GM12892 (cell line): Measurements from ENCODE around the gene MVP.
A peak's percentile ranks its signal among the peaks of the same experiment; 100 is the strongest.
"Not testable (repeated sequence)": the region's sequence is repeated elsewhere in the genome, so short reads cannot be mapped to it uniquely, and the experiment has no call there.

Source experiments
- DNase-seq: peaks from one replicate; pipeline ENCODE4 v3.0.0; 2011; ENCODE audit not compliant: insufficient read length
- FAIRE-seq: peaks from 2 replicates; lab custom pipeline; 2011; peaks lifted over from hg19 to GRCh38; lab: Jason Lieb, UNC
- POLR2A ChIP-seq: IDR thresholded peaks from 2 replicates; pipeline ENCODE4 v1.6.1; 2011; ENCODE audit warnings: low read depth, low read length, control low read depth
- POLR2AphosphoS5 ChIP-seq: IDR thresholded peaks from 2 replicates; pipeline ENCODE4 v1.6.1; 2011; ENCODE audit warnings: low read depth, low read length, control low read depth
- TAF1 ChIP-seq: IDR thresholded peaks from 2 replicates; pipeline ENCODE4 v1.6.1; 2011; ENCODE audit warnings: low read depth, mild to moderate bottlenecking, control low read depth, low read length, borderline replicate concordance

MVP gene

GRCh38 chr16:29821643-29822115 lies 1.4 kb downstream of the MVP start:
- no peak for TF ChIP-seq POLR2A
- TF ChIP-seq TAF1 = no peak
- DNase-seq (no peak), FAIRE-seq (no peak)

- TF ChIP-seq TAF1 (no peak), POLR2A (no peak), POLR2AphosphoS5 (no peak)
- no peak for FAIRE-seq
- no peak for DNase-seq
These were observed 4.4 kb downstream of the MVP start for GRCh38 chr16:29824589-29825144.

- no peak for TF ChIP-seq TAF1
- TF ChIP-seq POLR2AphosphoS5 = no peak
- TF ChIP-seq POLR2A = no peak; the same call in 1 of the 2 replicates
- FAIRE-seq = no peak
- peak; percentile 72 for DNase-seq
These were observed 5.1 kb downstream of the MVP start for GRCh38 chr16:29825145-29826044.

GRCh38 chr16:29826342-29826695 lies 6.1 kb downstream of the MVP start:
- TF ChIP-seq POLR2A (no peak), TAF1 (no peak), POLR2AphosphoS5 (no peak)
- FAIRE-seq (no peak), DNase-seq (no peak)

- DNase-seq (no peak), FAIRE-seq (no peak)
- no peak for TF ChIP-seq TAF1
- TF ChIP-seq POLR2A = no peak
- TF ChIP-seq POLR2AphosphoS5 = no peak
These were observed 10.5 kb downstream of the MVP start for GRCh38 chr16:29830774-29831173.

GRCh38 chr16:29831490-29831889 lies 11.2 kb downstream of the MVP start:
- TF ChIP-seq POLR2A = no peak
- no peak for TF ChIP-seq TAF1
- no peak for TF ChIP-seq POLR2AphosphoS5
- DNase-seq (no peak), FAIRE-seq (no peak)

GRCh38 chr16:29833219-29833618 lies 13.0 kb downstream of the MVP start:
- not testable (repeated sequence) for FAIRE-seq, DNase-seq

GRCh38 chr16:29834079-29834478 lies 13.8 kb downstream of the MVP start:
- no peak for TF ChIP-seq POLR2AphosphoS5
- TF ChIP-seq TAF1 = no peak
- TF ChIP-seq POLR2A = no peak
- no peak for DNase-seq
- FAIRE-seq = no peak

- no peak for DNase-seq
- FAIRE-seq = no peak
- TF ChIP-seq POLR2AphosphoS5 = no peak
- no peak for TF ChIP-seq POLR2A
- TF ChIP-seq TAF1 = no peak
These were observed 15.7 kb downstream of the MVP start for GRCh38 chr16:29835926-29836325.

- no peak for DNase-seq
- FAIRE-seq = no peak
- TF ChIP-seq TAF1 = no peak
- TF ChIP-seq POLR2A = no peak
- no peak for TF ChIP-seq POLR2AphosphoS5
These were observed 16.4 kb downstream of the MVP start for GRCh38 chr16:29836623-29837022.

- no peak for DNase-seq
- TF ChIP-seq POLR2A (no peak), TAF1 (no peak), POLR2AphosphoS5 (no peak)
- no peak for FAIRE-seq
These were observed 17.6 kb downstream of the MVP start for GRCh38 chr16:29837841-29838240.

GRCh38 chr16:29839822-29840221 lies 19.6 kb downstream of the MVP start:
- no peak for DNase-seq
- FAIRE-seq = no peak
- TF ChIP-seq POLR2AphosphoS5 = no peak
- TF ChIP-seq TAF1 = no peak
- no peak for TF ChIP-seq POLR2A
